GM19467 (cell line): ENCODE results near the gene NDUFA12.

ENCODE experiments used
- ATAC-seq: cut with Tn5 transposase; IDR thresholded peaks from one replicate; pipeline ENCODE4 v1.9.1; 2021; ENCODE audit warnings: mild to moderate bottlenecking, moderate library complexity; ENCODE audit not compliant: unreplicated experiment

The NDUFA12 gene

GRCh38 chr12:94982456-94982855 lies 21.0 kb downstream of the NDUFA12 start:
- ATAC-seq = no peak

GRCh38 chr12:94980577-94980976 lies 22.9 kb downstream of the NDUFA12 start:
- ATAC-seq = no peak

GRCh38 chr12:94979941-94980340 lies 23.6 kb downstream of the NDUFA12 start:
- no peak for ATAC-seq

- no peak for ATAC-seq
These were observed 25.6 kb downstream of the NDUFA12 start for GRCh38 chr12:94977766-94978468.

GRCh38 chr12:94973221-94973620 lies 30.3 kb downstream of the NDUFA12 start:
- ATAC-seq = no peak

GRCh38 chr12:94972795-94973194 lies 30.7 kb downstream of the NDUFA12 start:
- ATAC-seq = no peak

GRCh38 chr12:94971923-94972322 lies 31.6 kb downstream of the NDUFA12 start:
- no peak for ATAC-seq

- no peak for ATAC-seq
These were observed 32.9 kb downstream of the NDUFA12 start for GRCh38 chr12:94970560-94970959.

- ATAC-seq = no peak
These were observed 34.1 kb downstream of the NDUFA12 start for GRCh38 chr12:94969424-94969823.

GRCh38 chr12:94965982-94966630 lies 37.4 kb downstream of the NDUFA12 start:
- no peak for ATAC-seq

GRCh38 chr12:94963649-94964048 lies 39.8 kb downstream of the NDUFA12 start:
- ATAC-seq = no peak

GRCh38 chr12:94962670-94963069 lies 40.8 kb downstream of the NDUFA12 start:
- no peak for ATAC-seq

- no peak for ATAC-seq
These were observed 41.6 kb downstream of the NDUFA12 start for GRCh38 chr12:94961911-94962310.

- no peak for ATAC-seq
These were observed 42.2 kb downstream of the NDUFA12 start for GRCh38 chr12:94961256-94961824.

- no peak for ATAC-seq
These were observed 46.5 kb downstream of the NDUFA12 start for GRCh38 chr12:94957006-94957405.

- no peak for ATAC-seq
These were observed 48.4 kb downstream of the NDUFA12 start for GRCh38 chr12:94954948-94955592.

- ATAC-seq = no peak
These were observed 49.3 kb downstream of the NDUFA12 start for GRCh38 chr12:94954029-94954685.

- no peak for ATAC-seq
These were observed 51.2 kb downstream of the NDUFA12 start for GRCh38 chr12:94952325-94952724.

GRCh38 chr12:94951071-94951934 lies 52.2 kb downstream of the NDUFA12 start:
- no peak for ATAC-seq

GRCh38 chr12:94948232-94948810 lies 55.2 kb downstream of the NDUFA12 start:
- no peak for ATAC-seq
